Natural killer cell (primary cell): ENCODE results near the gene NHERF2. TPM values are rescaled to one million over a fixed set of nuclear protein-coding genes. Genes with fewer than 3 reads are reported as not detected.
A peak's percentile ranks its signal among the peaks of the same experiment; 100 is the strongest.

Experiments used
- ATAC-seq, 3 donors: fragments of 150-1000 bp in 2 of 3; fragments of 200-7000 bp in 1 of 3; cut with Tn5 transposase; 1 replicate in 1 of 3; 2 replicates in 2 of 3; pipeline ENCODE4 v1.10.0; 2021; ENCODE audit warnings: mild to moderate bottlenecking in 2 of 3, moderate library complexity in 2 of 3
- DNase-seq, 2 donors: peaks; one replicate each; pipeline versions ENCODE4 v3.0.0 to v3.0.0-alpha.2; 2013 to 2021; ENCODE audit warnings: mixed read lengths in 1 of 2
- H3K27ac ChIP-seq: one replicate; pipeline ENCODE4 v1.5.1; 2013; ENCODE audit warnings: mild to moderate bottlenecking, low read length
- H3K27me3 ChIP-seq: one replicate; pipeline ENCODE4 v1.6.1; 2013; ENCODE audit warnings: low read length; ENCODE audit not compliant: control insufficient read depth, insufficient read depth
- H3K36me3 ChIP-seq: one replicate; pipeline ENCODE4 v1.6.1; 2013; ENCODE audit warnings: low read length; ENCODE audit not compliant: control insufficient read depth, insufficient read depth
- H3K4me1 ChIP-seq: one replicate; pipeline ENCODE4 v1.6.1; 2013; ENCODE audit warnings: low read length; ENCODE audit not compliant: control insufficient read depth, insufficient read depth
- H3K4me3 ChIP-seq: one replicate; pipeline ENCODE4 v1.5.1; 2013; ENCODE audit warnings: low read length
- H3K9me3 ChIP-seq: one replicate; pipeline ENCODE4 v1.6.1; 2013; ENCODE audit warnings: low read length; ENCODE audit not compliant: control insufficient read depth, insufficient read depth
- H3K27ac Mint-ChIP-seq, 2 donors: one replicate each; pipeline ENCODE4 v1.8.0; 2022; ENCODE audit warnings: mild to moderate bottlenecking in 2 of 2, mixed read lengths in 2 of 2, moderate library complexity in 1 of 2
- H3K27me3 Mint-ChIP-seq, 2 donors: one replicate each; pipeline ENCODE4 v1.8.0; 2022; ENCODE audit warnings: low read depth in 2 of 2, mixed read lengths in 2 of 2
- H3K36me3 Mint-ChIP-seq: one replicate; pipeline ENCODE4 v1.8.0; 2022; ENCODE audit warnings: mixed read lengths
- H3K4me1 Mint-ChIP-seq, 2 donors: one replicate each; pipeline ENCODE4 v1.8.0; 2022; ENCODE audit warnings: mixed read lengths in 2 of 2
- H3K4me3 Mint-ChIP-seq: one replicate; pipeline ENCODE4 v1.8.0; 2022; ENCODE audit warnings: mild to moderate bottlenecking, moderate library complexity, mixed read lengths
- H3K9me3 Mint-ChIP-seq, 2 donors: one replicate each; pipeline ENCODE4 v1.8.0; 2022; ENCODE audit warnings: mixed read lengths in 2 of 2
- CTCF ChIP-seq: fragments of 200-600 bp; IDR thresholded peaks from one replicate; pipeline ENCODE4 v1.8.0; 2022; ENCODE audit warnings: antibody characterized with exemption
- WGBS: methylation state at CpG from one replicate; pipeline ENCODE4 v1.1.7; 2013; ENCODE audit warnings: missing lambda C conversion rate; ENCODE audit not compliant: insufficient coverage; 5-methylcytosine and 5-hydroxymethylcytosine counted together
- intact Hi-C: fragments of 100-400 bp; cut with micrococcal nuclease; formaldehyde crosslinking; loops from one replicate; pipeline ENCODE4 v1.14.2; 2022
- total RNA-seq, 4 donors: library from RNA; stranded (reverse); fragments of 120-200 nt in 1 of 4; gene quantifications; one replicate each; pipeline versions ENCODE4 v1.2.3 to v1.2.4, GENCODE V29; 2013 to 2022

Gene NHERF2
- total RNA-seq, 3 donors from 2014 or later (not counting 1 experiment from before 2014, with no cell fraction given): 4.3 to 7.1 (median 5.6) TPM

GRCh38 chr16:2042171-2042985, 15.7 kb downstream of the NHERF2 start:
- Mint-ChIP-seq H3K9me3 (no peaks in the 10 kb centered on the region), H3K27me3 (no peaks in the 10 kb centered on the region), H3K4me3 (no peak overlapping the region), H3K4me1 (peaks cover 6 to 16% of the 10 kb centered on the region in 2 donors), H3K27ac (no peak overlapping the region), H3K36me3 (no peaks in the 10 kb centered on the region)
- DNase-seq: no peak
- Histone ChIP-seq H3K4me1 (peaks cover 32% of the 10 kb centered on the region), H3K27ac (no peak overlapping the region), H3K4me3 (no peak overlapping the region), H3K9me3 (no peaks in the 10 kb centered on the region), H3K36me3 (peaks cover 2% of the 10 kb centered on the region), H3K27me3 (no peaks in the 10 kb centered on the region)
- WGBS: 93% methylated on average over 18 of the region's 22 CpGs
- ATAC-seq: no peak
- no peak for TF ChIP-seq CTCF
- intact Hi-C loops: no loop called here

- H3K27me3 Mint-ChIP-seq: no peaks in the 10 kb centered on the region
- DNase-seq: no peak
- peaks cover 6 to 17% of the 10 kb centered on the region in 2 donors for H3K4me1 Mint-ChIP-seq
- no peak for ATAC-seq
- H3K27ac ChIP-seq: no peak overlapping the region
- H3K4me1 ChIP-seq: peaks cover 34% of the 10 kb centered on the region
- H3K9me3 ChIP-seq: no peaks in the 10 kb centered on the region
- peaks cover 2% of the 10 kb centered on the region for H3K36me3 ChIP-seq
- no peaks in the 10 kb centered on the region for H3K9me3 Mint-ChIP-seq
- H3K36me3 Mint-ChIP-seq: no peaks in the 10 kb centered on the region
- intact Hi-C loops: no loop called here
- H3K27me3 ChIP-seq: no peaks in the 10 kb centered on the region
- TF ChIP-seq CTCF: no peak
- WGBS: 92% methylated on average over 11 of the region's 11 CpGs
- H3K27ac Mint-ChIP-seq: peak overlapping the region in 1 of 2 donors; percentile 38
- no peak overlapping the region for H3K4me3 ChIP-seq
- no peak overlapping the region for H3K4me3 Mint-ChIP-seq
These were observed 16.4 kb downstream of the NHERF2 start for GRCh38 chr16:2042986-2043666.

GRCh38 chr16:2043667-2044451, 17.2 kb downstream of the NHERF2 start:
- 69% methylated on average over 26 of the region's 26 CpGs for WGBS
- no peak for TF ChIP-seq CTCF
- H3K36me3 Mint-ChIP-seq: no peaks in the 10 kb centered on the region
- ATAC-seq: no peak
- Histone ChIP-seq H3K4me3 (no peak overlapping the region), H3K9me3 (no peaks in the 10 kb centered on the region), H3K36me3 (peaks cover 2% of the 10 kb centered on the region), H3K4me1 (peaks cover 41% of the 10 kb centered on the region), H3K27me3 (no peaks in the 10 kb centered on the region), H3K27ac (no peak overlapping the region)
- H3K27me3 Mint-ChIP-seq: no peaks in the 10 kb centered on the region
- no peak for DNase-seq
- H3K27ac Mint-ChIP-seq: no peak overlapping the region
- no peaks in the 10 kb centered on the region for H3K9me3 Mint-ChIP-seq
- peaks cover 13 to 25% of the 10 kb centered on the region in 2 donors for H3K4me1 Mint-ChIP-seq
- intact Hi-C loops: no loop called here
- no peak overlapping the region for H3K4me3 Mint-ChIP-seq
